Gastroesophageal sphincter (tissue), 3 donors: Measurements from ENCODE around the gene KLHL3.

ENCODE experiments used
- CTCF ChIP-seq, 4 experiments: fragments of 200-600 bp in 2 of 4; fragments of 450-650 bp in 2 of 4; sonication (generic) in 1 of 4; IDR thresholded peaks; one replicate each; pipeline ENCODE4 v1.5.1; 2017 to 2019; ENCODE audit warnings: antibody characterized with exemption in 4 of 4, mild to moderate bottlenecking in 2 of 4, moderate library complexity in 2 of 4
- EP300 ChIP-seq: sonication (generic); formaldehyde crosslinking; IDR thresholded peaks from one replicate; pipeline ENCODE4 v1.6.1; 2017; ENCODE audit warnings: antibody characterized with exemption, mild to moderate bottlenecking
- POLR2A ChIP-seq, 2 donors: fragments of 450-650 bp; IDR thresholded peaks; one replicate each; pipeline ENCODE4 v1.6.1; 2017; ENCODE audit warnings: antibody characterized with exemption in 2 of 2, mild to moderate bottlenecking in 2 of 2, moderate library complexity in 1 of 2
- POLR2AphosphoS5 ChIP-seq: sonication (generic); formaldehyde crosslinking; IDR thresholded peaks from one replicate; pipeline ENCODE4 v1.6.1; 2017; ENCODE audit warnings: antibody characterized with exemption

- TF ChIP-seq CTCF (IDR thresholded peaks at IDR 0.05): no peak
- TF ChIP-seq EP300: no peak
- no peak for TF ChIP-seq POLR2AphosphoS5
- no peak for TF ChIP-seq POLR2A (IDR thresholded peaks at IDR 0.05)
These were observed 130.5 kb downstream of the KLHL3 start for GRCh38 chr5:137605411-137605810.
